Astrocyte of the cerebellum (primary cell): ENCODE measurements around the gene FSD1.

Experiments used
- DNase-seq: peaks from one replicate; pipeline ENCODE4 v3.0.0-alpha.2; 2011; ENCODE audit warnings: low read depth
- H3K4me3 ChIP-seq: 2 replicates; pipeline ENCODE4 v1.5.1; 2011; ENCODE audit warnings: mild to moderate bottlenecking, low read depth, low read length, moderate library complexity
- CTCF ChIP-seq: IDR thresholded peaks from 2 replicates; pipeline ENCODE4 v1.5.1; 2012; ENCODE audit warnings: low read length, low read depth, moderate library complexity, mild to moderate bottlenecking; ENCODE audit errors: missing control alignments
- in situ Hi-C: cut with HindIII; loops from 2 replicates; pipeline ENCODE4 v1.10.0; 2017; ENCODE audit warnings: low sequenced_read_pairs

FSD1 gene

GRCh38 chr19:4360081-4360569 is 55.7 kb downstream of the FSD1 start:
- DNase-seq: no peak
- TF ChIP-seq CTCF: no peak
- in situ Hi-C loops: no loop called here
- no peak overlapping the region for H3K4me3 ChIP-seq

GRCh38 chr19:4360641-4361151 is 56.3 kb downstream of the FSD1 start:
- DNase-seq: no peak
- in situ Hi-C loops: no loop called here
- H3K4me3 ChIP-seq: no peak overlapping the region
- no peak for TF ChIP-seq CTCF

- no peak for DNase-seq
- in situ Hi-C loops: no loop called here
- H3K4me3 ChIP-seq: no peak overlapping the region
- TF ChIP-seq CTCF: no peak
These were observed 57.0 kb downstream of the FSD1 start for GRCh38 chr19:4361152-4362046.

- H3K4me3 ChIP-seq: no peak overlapping the region
- DNase-seq: no peak
- in situ Hi-C loops: no loop called here
- TF ChIP-seq CTCF: no peak
These were observed 57.9 kb downstream of the FSD1 start for GRCh38 chr19:4362101-4362828.

- TF ChIP-seq CTCF: peak; percentile 21
- no peak for DNase-seq
- in situ Hi-C loops: no loop called here
- H3K4me3 ChIP-seq: no peak overlapping the region
These were observed 58.6 kb downstream of the FSD1 start for GRCh38 chr19:4362831-4363545.
